Osteoblast (primary cell): ENCODE data around the gene LRP1-AS. TPM values are rescaled to one million over a fixed set of nuclear protein-coding genes. Genes with fewer than 3 reads are reported as not detected.

Source experiments
- DNase-seq: peaks from one replicate; pipeline ENCODE4 v3.0.0; 2011; ENCODE audit warnings: low spot score, mixed read lengths; ENCODE audit not compliant: insufficient read length; ENCODE audit errors: missing footprints
- H2AFZ ChIP-seq: 2 replicates; pipeline ENCODE4 v1.6.0; 2011; ENCODE audit warnings: mild to moderate bottlenecking, low read length
- H3K27ac ChIP-seq: 2 replicates; pipeline ENCODE4 v1.5.1; 2011; ENCODE audit warnings: mild to moderate bottlenecking, low read depth, low read length, moderate library complexity
- H3K27me3 ChIP-seq: 2 replicates; pipeline ENCODE4 v1.6.0; 2012; ENCODE audit warnings: mild to moderate bottlenecking, control low read depth, inconsistent platforms, low read length, moderate library complexity; ENCODE audit not compliant: insufficient read depth
- H3K36me3 ChIP-seq: 2 replicates; pipeline ENCODE4 v1.5.1; 2011; ENCODE audit warnings: mild to moderate bottlenecking, low read length, control low read depth, moderate library complexity; ENCODE audit not compliant: insufficient read depth
- H3K4me1 ChIP-seq: 2 replicates; pipeline ENCODE4 v1.5.1; 2011; ENCODE audit warnings: mild to moderate bottlenecking, low read length, control low read depth, moderate library complexity; ENCODE audit not compliant: insufficient read depth
- H3K4me2 ChIP-seq: 2 replicates; pipeline ENCODE4 v1.6.0; 2011; ENCODE audit warnings: mild to moderate bottlenecking, low read length; ENCODE audit not compliant: insufficient read depth
- H3K4me3 ChIP-seq: fragments of 200-600 bp; sonication (generic); 3 replicates; pipeline ENCODE4 v1.5.1; 2012; ENCODE audit warnings: mild to moderate bottlenecking, low read length, inconsistent platforms; ENCODE audit not compliant: insufficient read depth
- H3K79me2 ChIP-seq: 2 replicates; pipeline ENCODE4 v1.6.0; 2012; ENCODE audit warnings: mild to moderate bottlenecking, low read length, control low read depth, inconsistent platforms; ENCODE audit not compliant: insufficient read depth
- H3K9me3 ChIP-seq: 2 replicates; pipeline ENCODE4 v1.5.1; 2011; ENCODE audit warnings: low read depth, low read length, control low read depth
- H4K20me1 ChIP-seq: 2 replicates; pipeline ENCODE4 v1.6.0; 2012; ENCODE audit warnings: mild to moderate bottlenecking, low read length, control low read depth; ENCODE audit not compliant: insufficient read depth
- total RNA-seq: library from RNA; depleted of rRNA; stranded (reverse); fragments of >200 nt; gene quantifications from 2 replicates; pipeline ENCODE4 v1.2.3, GENCODE V29; 2012
- TF ChIP-seq, protein P1 (sequence below): IDR thresholded peaks from 2 replicates; pipeline ENCODE4 v1.5.1; 2011; ENCODE audit warnings: mild to moderate bottlenecking, low read depth, low read length, moderate library complexity; ENCODE audit errors: extremely low read depth

LRP1-AS gene
- total RNA-seq, 1 donor, result not detected

DNA sequence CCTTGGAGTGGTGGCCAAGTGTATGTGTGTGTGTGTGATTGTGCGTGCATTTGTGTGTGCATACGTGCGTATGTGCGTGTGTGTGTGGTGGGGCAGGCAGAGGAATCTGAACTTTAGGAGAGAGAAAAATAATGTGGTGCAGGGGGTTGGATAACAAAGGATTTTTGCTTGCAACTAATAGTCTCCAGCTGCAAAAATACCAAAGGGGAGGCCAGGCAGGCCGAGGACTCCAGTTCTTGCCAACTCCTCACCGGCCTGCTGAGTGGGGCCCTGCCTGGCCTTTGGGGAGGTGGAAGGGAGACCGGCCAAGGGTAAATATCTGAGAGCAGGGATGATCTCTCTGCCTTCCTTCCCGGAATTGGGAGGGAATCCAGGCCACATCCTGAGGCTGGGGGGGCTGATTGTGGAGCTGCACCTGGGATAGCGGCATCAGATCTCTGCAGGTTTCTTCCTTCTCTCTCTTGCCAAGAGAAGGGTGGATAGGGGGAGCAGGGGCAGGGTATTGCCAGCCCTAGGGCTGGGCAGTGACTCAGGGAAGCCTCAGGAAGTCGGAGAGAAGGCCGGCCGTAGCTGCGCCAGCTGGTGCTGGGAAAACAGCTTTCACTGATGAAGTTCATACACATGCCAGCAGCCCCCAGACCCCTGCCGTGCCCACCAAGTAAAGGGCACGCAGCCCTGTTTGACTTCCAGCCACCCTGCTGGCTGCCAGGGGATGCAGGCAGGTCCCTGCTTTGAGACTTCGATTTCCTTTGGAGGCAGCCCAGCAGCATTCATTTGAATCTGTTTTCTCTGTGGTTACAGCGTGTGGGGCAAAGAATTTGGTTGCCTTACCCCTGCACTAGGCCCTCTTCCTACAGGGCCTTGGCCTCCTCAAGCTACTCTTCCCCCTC, 4.6 kb upstream of the LRP1-AS start:
- TF ChIP-seq, protein P1, sequence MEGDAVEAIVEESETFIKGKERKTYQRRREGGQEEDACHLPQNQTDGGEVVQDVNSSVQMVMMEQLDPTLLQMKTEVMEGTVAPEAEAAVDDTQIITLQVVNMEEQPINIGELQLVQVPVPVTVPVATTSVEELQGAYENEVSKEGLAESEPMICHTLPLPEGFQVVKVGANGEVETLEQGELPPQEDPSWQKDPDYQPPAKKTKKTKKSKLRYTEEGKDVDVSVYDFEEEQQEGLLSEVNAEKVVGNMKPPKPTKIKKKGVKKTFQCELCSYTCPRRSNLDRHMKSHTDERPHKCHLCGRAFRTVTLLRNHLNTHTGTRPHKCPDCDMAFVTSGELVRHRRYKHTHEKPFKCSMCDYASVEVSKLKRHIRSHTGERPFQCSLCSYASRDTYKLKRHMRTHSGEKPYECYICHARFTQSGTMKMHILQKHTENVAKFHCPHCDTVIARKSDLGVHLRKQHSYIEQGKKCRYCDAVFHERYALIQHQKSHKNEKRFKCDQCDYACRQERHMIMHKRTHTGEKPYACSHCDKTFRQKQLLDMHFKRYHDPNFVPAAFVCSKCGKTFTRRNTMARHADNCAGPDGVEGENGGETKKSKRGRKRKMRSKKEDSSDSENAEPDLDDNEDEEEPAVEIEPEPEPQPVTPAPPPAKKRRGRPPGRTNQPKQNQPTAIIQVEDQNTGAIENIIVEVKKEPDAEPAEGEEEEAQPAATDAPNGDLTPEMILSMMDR, result no peak
- DNase-seq, result peak; percentile 96
- Histone ChIP-seq H3K79me2 (peaks cover 83% of the 10 kb centered on the region), H3K27me3 (no peaks in the 10 kb centered on the region), H3K4me3 (peak overlapping the region; percentile 34), H3K9me3 (no peaks in the 10 kb centered on the region), H3K4me2 (peak overlapping the region; percentile 53), H2AFZ (no peak overlapping the region), H3K27ac (peak overlapping the region; percentile 94), H4K20me1 (peaks cover 61% of the 10 kb centered on the region), H3K4me1 (peaks cover 63% of the 10 kb centered on the region), H3K36me3 (peaks cover 79% of the 10 kb centered on the region)

DNA sequence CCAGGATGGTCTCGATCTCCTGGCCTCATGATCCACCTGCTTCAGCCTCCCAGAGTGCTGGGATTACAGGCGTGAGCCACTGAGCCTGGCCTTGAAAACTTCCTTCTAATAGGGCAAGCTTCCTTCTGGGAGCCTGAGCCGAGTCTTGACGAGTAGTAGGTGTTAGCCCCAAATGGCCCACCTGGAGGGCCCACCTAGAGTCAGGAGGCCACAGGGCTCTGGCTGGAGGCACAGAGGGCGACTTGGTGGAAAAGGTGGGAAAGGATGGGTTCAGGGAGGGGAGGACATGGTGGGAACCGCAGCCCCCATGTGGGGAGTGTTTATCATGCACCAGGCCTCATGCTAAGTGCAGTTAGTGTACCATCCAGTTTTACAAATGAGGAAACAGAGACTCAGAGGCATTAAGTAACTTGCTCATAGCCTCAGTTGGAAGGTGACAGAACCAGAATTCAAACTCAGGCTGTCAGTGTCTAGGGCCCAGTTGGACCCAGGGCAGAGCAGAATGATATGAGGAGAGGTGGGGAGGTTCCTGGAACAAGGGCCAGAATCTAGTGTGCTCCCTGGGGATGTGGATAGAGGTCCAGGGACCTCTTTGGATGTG, 3.1 kb upstream of the LRP1-AS start:
- TF ChIP-seq, protein P1, result no peak
- Histone ChIP-seq H3K27me3 (no peaks in the 10 kb centered on the region), H3K4me1 (peaks cover 78% of the 10 kb centered on the region), H2AFZ (no peak overlapping the region), H3K4me3 (no peak overlapping the region), H4K20me1 (peaks cover 76% of the 10 kb centered on the region), H3K36me3 (peaks cover 79% of the 10 kb centered on the region), H3K79me2 (peaks cover 83% of the 10 kb centered on the region), H3K9me3 (no peaks in the 10 kb centered on the region), H3K27ac (peak overlapping the region; percentile 94), H3K4me2 (no peak overlapping the region)
- DNase-seq, result peak; percentile 34

DNA sequence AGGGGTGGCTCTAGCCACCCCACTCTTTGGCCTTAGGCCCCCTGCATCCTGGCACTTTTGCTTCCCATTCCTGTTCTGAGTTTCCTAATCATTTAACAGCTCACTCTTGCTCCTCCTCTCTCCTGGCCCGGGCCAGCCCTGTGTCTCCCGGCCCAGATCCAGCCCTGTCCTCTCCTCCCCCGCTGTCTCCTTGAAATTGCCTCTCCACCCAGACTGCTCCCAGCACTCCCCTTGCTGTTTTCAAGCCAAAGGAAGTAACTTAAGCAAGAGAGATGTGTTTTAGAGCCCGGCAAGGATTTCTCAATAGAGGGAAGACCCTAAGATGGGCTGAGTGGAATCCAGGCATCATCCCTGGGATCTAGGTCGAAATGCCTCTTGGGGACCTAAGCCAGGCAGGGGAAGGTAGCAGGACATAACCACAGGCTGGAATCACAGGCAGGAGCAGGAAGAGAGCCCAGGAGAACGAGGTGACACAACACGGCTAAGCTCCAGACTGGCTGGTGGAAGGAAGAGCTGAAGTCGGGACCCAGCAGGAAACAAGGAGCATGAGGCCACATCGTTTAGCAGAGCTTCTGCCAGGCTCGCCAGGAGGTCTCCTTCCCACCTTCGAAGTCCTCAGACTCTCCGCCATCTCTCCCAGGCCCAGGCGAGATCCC, 2.0 kb upstream of the LRP1-AS start:
- Histone ChIP-seq H3K4me3 (peak overlapping the region; percentile 27), H3K27ac (peak overlapping the region; percentile 85), H3K4me1 (peaks cover 84% of the 10 kb centered on the region)

More for the DNA sequence above, 2.0 kb upstream of the LRP1-AS start:
- Histone ChIP-seq H3K27me3 (no peaks in the 10 kb centered on the region), H3K36me3 (peaks cover 79% of the 10 kb centered on the region), H3K79me2 (peaks cover 83% of the 10 kb centered on the region), H2AFZ (no peak overlapping the region), H3K4me2 (peak overlapping the region; percentile 54), H4K20me1 (peaks cover 81% of the 10 kb centered on the region), H3K9me3 (no peaks in the 10 kb centered on the region)
- TF ChIP-seq, protein P1, result no peak
- DNase-seq, result peak; percentile 93
